ENCODE data around the gene P3H4. TPM values are rescaled to one million over a fixed set of nuclear protein-coding genes. Genes with fewer than 3 reads are reported as not detected.

The P3H4 gene
- total and polyA plus RNA-seq, 10 of the 15 experiments (the other 5 are each of a cell fraction or from before 2014, with no cell fraction given), result 0.32 to 1.1 (median 0.64) TPM; not detected in 1

DNA sequence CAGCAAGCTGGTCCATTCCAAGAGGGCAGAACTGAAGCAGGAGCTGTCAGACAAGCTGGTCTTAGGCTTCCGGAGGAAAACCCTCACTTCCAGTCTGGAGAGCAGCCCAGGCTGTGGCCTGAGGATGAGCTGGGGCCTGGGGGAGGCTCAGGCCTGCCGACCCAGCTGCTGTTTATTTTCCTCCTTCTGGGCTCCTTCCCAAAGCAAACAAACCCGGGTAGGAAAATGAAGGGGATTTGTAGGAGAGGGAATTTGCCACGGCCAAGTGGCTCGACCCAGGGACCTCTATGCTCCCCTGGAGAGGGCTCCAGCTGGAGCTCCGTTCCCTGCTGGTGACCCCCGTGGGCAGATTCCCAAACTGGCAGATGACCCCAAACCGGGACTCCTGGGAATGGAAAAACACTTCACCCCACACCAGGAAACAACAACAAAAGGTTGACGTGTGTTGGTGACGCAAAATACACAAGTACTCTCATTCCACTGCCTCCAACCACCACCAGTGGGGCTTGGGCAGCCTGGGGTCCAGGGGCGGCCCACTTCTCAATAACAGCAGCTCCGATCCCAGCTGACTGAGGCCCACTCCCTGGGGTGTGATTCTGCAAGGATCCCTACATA lies 34.1 kb downstream of the P3H4 start:
- H3K9ac ChIP-seq (ENCODE audit: control insufficient read depth, insufficient read depth, low read length), result no peak overlapping the region
- no peaks in the 10 kb centered on the region for H3K4me1 ChIP-seq (ENCODE audit: control insufficient read depth, insufficient read depth, low read length)
- SMC1A ChIA-PET (ENCODE audit: uncharacterized antibody, unreplicated experiment), result interaction anchor here (1.0 to 1.1 kb wide), 2 partner anchors 28 to 99 kb away, joined by 3 read pairs; no protein-coding TSS in a partner anchor
- CTCF ChIA-PET, result interaction anchor here (0.6 to 0.9 kb wide), 3 partner anchors 22 to 58 kb away, joined by 3 to 4 read pairs (median 3); no protein-coding TSS in a partner anchor
- 15% methylated on average over 12 of the region's 12 CpGs for WGBS (ENCODE audit: insufficient coverage, insufficient replicate concordance, low lambda C conversion rate, missing lambda C conversion rate)
- RAD21 ChIA-PET (ENCODE audit: unreplicated experiment), result no interaction called here
- intact Hi-C loops (cut with micrococcal nuclease; ENCODE audit: unreplicated experiment) (no loop called here), in situ Hi-C loops (cut with MboI) (no loop called here)
- H3K27me3 ChIP-seq (replicated peaks in 1 of 2; ENCODE audit: control insufficient read depth in 2 of 2, insufficient read depth in 2 of 2, low read length in 1 of 2), result no peaks in the 10 kb centered on the region; a peak in 1 of 4 replicates
- no peaks in the 10 kb centered on the region for H4K20me1 ChIP-seq (ENCODE audit: control insufficient read depth, insufficient read depth)
- DNase-seq (ENCODE audit: low read depth, low spot score) (no peak), FAIRE-seq (no peak), ATAC-seq (no peak)
- no peak for TF ChIP-seq MXI1 (IDR thresholded peaks at IDR 0.05; ENCODE audit: low read depth, low read length)
- TF ChIP-seq KDM1A (IDR thresholded peaks at IDR 0.05; ENCODE audit: borderline replicate concordance), result no peak
- no peak for TF ChIP-seq SMARCA5 (IDR thresholded peaks at IDR 0.05)
- TF ChIP-seq NFIC (IDR thresholded peaks at IDR 0.05; ENCODE audit: low read depth, low read length), result no peak
- no peak for TF ChIP-seq MEF2B (IDR thresholded peaks at IDR 0.05; ENCODE audit: partially characterized antibody, poor library complexity, severe bottlenecking)
- TF ChIP-seq FOS (IDR thresholded peaks at IDR 0.05; ENCODE audit: borderline replicate concordance, extremely low read depth, insufficient read length), result no peak
- TF ChIP-seq RBBP5 (conservative IDR thresholded peaks at IDR 0.05), result no peak
- TF ChIP-seq CREB1 (IDR thresholded peaks at IDR 0.05; ENCODE audit: low read depth), result no peak
- no peak for TF ChIP-seq TCF12 (IDR thresholded peaks at IDR 0.05; ENCODE audit: low read depth, low read length)
- no peak for TF ChIP-seq NRF1 (conservative IDR thresholded peaks at IDR 0.05; ENCODE audit: low read depth, low read length)
- H3K4me3 ChIP-seq, result no peak overlapping the region
- no peaks in the 10 kb centered on the region for H3K79me2 ChIP-seq (ENCODE audit: control insufficient read depth, insufficient read depth, low read length)
- POLR2A ChIA-PET, result no interaction called here
- no TSS peak for BruUV-seq (replicated peaks)
- H2AFZ ChIP-seq (ENCODE audit: control insufficient read depth, low read depth, low read length), result no peak overlapping the region
- no peak overlapping the region for H3K4me2 ChIP-seq (ENCODE audit: control insufficient read depth, insufficient read depth)
- H3K36me3 ChIP-seq (ENCODE audit: control insufficient read depth in 2 of 2, insufficient read depth in 2 of 2, low read length in 1 of 2), result no peaks in the 10 kb centered on the region
- no peak overlapping the region for H3K27ac ChIP-seq (ENCODE audit: control insufficient read depth, insufficient read depth)
- H3K9me3 ChIP-seq (replicated peaks; ENCODE audit: control insufficient read depth, insufficient read depth, low read length), result no peaks in the 10 kb centered on the region

Data from GM12878 (cell line).